GM19328 (cell line): ENCODE data around the gene FAM83D.
"Not testable (repeated sequence)": the region's sequence is repeated elsewhere in the genome, so short reads cannot be mapped to it uniquely, and the experiment has no call there.

Experiments used
- ATAC-seq: cut with Tn5 transposase; IDR thresholded peaks from one replicate; pipeline ENCODE4 v1.9.1; 2021; ENCODE audit warnings: mild to moderate bottlenecking, moderate library complexity; ENCODE audit not compliant: unreplicated experiment

The FAM83D gene

GRCh38 chr20:38962044-38962927 is 36.1 kb downstream of the FAM83D start, which contains the start of gene DHX35:
Gene DHX35 (plus strand): TSS chr20:38962344. CDS start chr20:38962368, 24 bp downstream.
- ATAC-seq, result peak; percentile 96

GRCh38 chr20:38962928-38963401 is 36.7 kb downstream of the FAM83D start:
- no peak for ATAC-seq

GRCh38 chr20:38963745-38964144 is 37.5 kb downstream of the FAM83D start:
- ATAC-seq, result no peak

- no peak for ATAC-seq
Observed at GRCh38 chr20:38965264-38965663, 39.0 kb downstream of the FAM83D start.

DNA sequence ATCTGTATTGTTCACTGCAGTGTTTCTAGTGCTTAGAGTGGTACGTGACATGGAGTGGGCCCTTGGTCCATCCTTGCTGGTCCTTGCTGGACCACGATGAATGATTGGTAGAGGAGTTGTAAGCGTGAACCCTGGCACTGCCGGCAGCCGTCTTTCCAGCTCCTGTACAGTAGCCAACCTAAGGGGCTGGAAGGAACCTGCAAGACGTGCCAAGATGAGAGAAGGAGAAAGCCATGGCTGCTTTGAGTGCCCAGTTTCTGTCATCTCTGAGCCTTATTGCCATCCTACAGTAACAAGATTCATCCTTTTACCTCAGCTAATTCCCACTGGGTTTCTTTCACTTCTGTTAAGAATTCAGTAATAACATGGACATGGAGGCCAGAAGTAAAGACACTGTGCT is 41.9 kb downstream of the FAM83D start:
- no peak for ATAC-seq

- no peak for ATAC-seq
Observed at GRCh38 chr20:38969708-38970107, 43.5 kb downstream of the FAM83D start.

DNA sequence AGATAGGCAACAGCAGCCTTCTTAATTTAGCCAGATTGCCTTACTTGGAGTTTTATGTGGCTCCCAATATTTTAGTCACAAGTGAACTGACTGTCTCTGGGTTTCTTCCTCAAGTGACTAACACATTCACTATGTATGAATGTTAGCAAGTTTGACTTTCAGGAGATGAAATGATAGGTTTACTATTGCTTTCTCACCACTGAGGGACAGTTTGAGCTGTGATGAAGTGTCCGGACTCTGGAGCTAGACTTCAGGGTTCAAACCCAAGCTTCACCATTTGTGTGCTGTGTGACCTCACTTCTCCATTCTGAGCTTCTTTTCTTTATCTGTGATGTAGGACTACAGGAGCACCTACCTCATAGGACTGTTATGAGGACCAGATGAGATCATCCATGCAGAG is 44.1 kb downstream of the FAM83D start:
- ATAC-seq, result no peak

DNA sequence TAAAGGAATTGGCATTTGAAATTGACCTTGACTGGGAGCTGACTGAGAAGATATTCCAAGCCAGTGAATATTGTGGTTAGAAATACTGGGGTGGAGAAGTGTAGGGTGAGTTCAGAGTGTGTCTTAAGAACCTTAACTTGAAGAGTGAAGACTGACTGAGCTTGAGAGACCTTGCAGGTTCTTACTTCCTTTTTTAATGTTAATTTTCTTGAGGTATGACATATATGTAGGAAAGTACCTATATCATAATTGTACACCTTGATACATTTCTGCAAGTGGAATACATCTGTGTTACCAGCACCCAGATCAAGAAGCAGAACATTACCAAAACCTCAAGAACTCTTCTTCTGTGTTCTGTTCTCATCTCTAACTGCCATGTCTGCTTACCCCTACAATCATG is 46.9 kb downstream of the FAM83D start:
- no peak for ATAC-seq

- ATAC-seq, result no peak
Observed at GRCh38 chr20:38973645-38974044, 47.4 kb downstream of the FAM83D start.

DNA sequence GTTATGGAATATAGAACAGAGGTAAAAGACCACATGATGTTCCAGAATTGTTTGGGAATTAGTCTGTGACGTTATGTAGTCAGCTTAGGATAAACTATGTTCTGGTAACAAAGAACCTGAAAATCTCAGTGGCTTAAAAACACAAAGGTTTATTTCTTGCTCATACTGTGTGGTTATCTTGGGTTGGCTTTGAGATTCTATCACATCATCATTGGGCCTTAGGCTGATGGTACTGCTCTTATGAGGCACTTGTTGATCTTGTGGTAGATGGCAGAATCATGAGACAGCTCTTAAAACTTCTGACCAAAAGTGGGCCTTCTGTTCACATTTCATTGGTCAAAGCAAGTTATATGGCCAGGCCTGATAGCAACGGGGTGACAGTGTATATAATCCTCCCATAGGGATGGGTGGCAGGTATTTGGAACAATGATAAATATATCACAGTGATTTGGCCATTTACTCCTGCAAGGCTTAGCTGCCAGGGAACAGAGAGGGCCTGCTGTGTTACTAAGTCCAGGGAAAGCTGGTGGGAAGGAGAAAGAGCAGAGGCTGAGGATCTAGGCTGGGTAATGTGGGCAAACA is 49.4 kb downstream of the FAM83D start:
- ATAC-seq, result no peak

- ATAC-seq, result no peak
Observed at GRCh38 chr20:38979434-38979833, 53.2 kb downstream of the FAM83D start.

DNA sequence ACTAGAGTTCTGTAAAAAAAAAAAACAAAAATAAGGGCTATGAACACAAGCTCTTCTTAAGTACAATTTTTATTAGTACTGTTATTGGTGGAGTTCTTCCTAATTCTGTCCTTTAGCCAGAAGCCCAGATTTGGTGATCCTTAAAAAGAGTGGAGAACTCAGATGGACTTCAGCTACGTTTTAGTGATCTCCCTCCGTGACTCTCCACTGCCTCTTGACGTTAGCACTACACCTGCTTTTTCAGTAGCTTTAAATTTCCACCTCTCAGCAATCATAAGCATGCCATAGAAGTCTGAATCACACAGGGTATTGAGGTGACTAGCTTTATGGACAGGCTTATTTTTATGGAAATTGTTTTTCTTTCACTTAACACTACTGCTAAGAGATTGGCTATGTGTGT is 53.6 kb downstream of the FAM83D start:
- ATAC-seq, result no peak

GRCh38 chr20:38982291-38982690 is 56.1 kb downstream of the FAM83D start:
- ATAC-seq, result no peak

DNA sequence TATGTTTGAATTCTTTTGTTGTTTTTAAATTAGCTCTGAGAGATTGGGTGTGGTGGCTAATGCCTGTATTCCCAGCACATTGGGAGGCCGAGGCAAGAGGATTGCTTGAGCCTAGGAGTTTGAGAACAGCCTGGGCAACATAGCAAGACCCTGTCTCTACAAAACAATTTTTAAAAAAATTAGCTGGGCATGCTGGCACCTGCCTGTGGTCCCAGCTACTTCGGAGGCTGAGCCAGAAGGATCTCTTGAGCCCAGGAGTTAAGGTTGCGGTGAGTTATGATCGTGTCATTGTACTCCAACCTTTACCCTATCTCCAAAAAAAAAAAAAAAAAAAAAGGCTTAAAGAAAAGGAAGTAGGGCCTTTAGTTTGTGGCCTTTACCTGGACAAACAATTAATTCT is 58.8 kb downstream of the FAM83D start:
- no peak for ATAC-seq

DNA sequence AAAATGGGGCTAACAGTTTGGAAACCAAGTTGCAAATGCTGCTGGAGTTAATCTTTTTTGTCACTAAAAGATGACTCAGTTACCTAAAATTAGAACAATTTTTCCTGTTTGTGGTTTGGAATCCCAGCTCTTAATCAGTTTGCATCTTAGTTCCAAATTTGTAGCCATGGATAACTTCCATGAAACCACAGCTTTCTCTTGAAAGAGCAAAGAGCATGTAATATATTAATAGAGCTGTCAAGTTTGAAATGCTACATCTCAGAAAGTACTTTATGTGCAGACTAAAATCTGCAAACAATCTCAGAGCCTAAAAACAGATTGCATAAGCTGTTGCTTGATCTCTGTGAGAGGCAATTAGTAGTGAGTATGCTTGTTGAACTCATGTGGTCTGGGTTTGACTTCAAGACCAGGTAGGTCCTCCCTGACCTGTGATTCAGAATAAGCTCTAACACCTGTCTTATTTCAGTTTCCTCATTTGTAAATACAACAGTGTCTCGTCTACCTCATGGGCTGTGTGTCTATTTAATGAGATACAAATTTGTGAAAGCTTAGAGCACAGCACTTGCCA is 59.5 kb downstream of the FAM83D start:
- no peak for ATAC-seq

DNA sequence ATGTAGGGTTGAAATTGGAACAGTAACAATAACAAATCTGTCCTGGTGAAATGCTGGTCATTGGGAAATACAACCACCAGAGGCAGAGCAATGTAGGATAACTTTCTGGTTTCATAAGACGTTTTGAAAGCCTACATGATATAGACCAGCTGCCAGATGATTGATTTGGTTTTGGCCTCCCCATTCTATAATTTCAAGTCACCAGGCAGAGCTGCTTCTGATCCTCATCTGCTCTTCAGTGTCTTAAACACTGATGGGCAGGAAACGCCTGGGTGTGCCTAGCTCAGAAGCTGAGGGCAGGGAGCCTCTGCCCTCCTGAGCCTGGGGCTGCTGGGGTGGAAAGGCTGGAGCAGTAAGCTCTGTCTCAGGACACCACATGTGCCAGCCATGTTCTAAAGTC is 60.4 kb downstream of the FAM83D start:
- ATAC-seq, result no peak

GRCh38 chr20:38987777-38988176 is 61.6 kb downstream of the FAM83D start:
- ATAC-seq, result peak; percentile 68

- no peak for ATAC-seq
Observed at GRCh38 chr20:38990728-38991127, 64.5 kb downstream of the FAM83D start.

DNA sequence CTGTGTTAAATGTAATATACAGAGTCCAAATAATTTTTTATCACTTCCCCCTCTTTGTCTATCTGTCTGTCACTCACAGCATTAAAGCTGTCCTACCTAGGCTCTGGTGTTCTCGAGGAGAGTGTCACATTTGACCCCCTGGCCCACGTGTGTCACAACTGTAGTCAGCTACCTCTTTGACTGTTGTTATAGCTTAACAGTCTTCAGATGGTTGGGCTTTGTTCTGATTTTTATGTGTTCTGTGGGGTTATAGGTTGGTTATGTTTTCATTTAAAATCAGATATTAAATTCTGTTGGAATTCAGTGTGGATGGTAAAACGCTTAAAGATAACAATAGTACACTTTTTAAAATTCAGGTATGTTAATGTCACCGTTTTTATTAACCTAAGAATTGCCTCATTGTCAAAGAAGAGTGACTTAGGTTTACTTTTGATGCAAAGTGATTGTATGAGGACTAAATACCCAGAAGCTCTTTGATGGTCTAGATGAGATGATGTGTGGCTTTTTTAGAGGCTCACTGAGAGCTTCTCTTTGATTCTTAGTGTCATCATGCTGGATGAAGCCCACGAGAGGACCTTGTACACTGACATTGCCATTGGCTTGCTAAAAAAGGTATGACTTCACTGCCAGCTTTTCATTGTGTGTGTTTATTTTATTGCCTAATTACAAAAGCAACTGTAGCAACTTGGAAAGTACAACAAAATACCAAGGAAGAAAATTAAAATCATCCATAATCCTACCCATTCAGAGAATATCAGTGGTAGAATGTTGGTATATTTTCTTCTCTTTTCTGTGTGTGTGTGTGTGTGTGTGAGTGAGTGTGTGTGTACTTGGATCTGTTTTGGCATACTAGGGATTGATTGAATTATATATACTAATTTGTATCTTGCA is 65.8 kb downstream of the FAM83D start:
- ATAC-seq, result no peak

DNA sequence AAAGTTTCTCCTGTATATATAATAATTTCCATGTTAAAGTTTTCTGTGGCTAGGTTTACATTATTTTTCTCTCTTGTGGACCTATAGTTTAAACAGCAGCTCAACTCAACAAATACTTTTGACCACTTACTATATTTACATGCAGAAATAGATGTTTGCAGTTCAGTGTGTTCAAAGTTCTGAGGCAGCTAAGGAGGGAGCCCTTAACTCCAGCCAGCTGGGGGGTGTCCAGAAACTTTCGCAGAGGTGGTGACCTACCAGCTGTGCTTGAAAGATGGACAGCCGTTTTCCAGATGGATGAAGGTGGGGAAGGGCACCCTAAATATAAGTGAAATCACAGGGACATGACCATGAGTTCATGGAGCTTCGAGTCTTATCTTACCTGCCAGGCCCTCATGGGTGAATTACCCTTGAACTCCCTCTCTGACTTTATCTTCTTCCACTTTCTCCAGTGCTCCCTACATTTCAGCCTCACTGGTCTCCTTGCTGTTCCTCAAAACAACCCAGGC is 69.4 kb downstream of the FAM83D start:
- no peak for ATAC-seq

DNA sequence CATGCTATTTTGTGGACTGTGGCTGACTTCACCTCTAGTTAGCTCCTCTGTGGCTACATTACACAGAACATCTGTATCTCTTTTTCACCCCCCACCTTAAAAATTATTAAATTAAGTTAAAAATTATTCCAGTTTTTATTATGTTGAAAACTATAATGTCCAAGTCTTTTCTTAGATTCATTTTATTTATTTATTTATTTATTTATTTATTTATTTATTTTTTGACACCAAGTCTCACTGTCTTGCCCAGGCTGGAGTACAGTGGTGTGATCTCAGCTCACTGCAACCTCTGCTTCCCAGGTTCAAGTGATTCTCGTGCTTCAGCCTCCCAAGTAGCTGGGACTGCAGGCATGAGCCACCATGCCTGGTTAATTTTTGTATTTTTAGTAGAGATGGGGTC is 70.6 kb downstream of the FAM83D start:
- ATAC-seq, result not testable (repeated sequence)
